Stimulated activated CD8-positive, alpha-beta memory T cell treated with anti-CD3 and anti-CD28 coated beads, Interleukin-4, amount 100 ng/mL, for 48 hours (primary cell): ENCODE data around the gene KCNG2.
"Not testable (repeated sequence)": the region's sequence is repeated elsewhere in the genome, so short reads cannot be mapped to it uniquely, and the experiment has no call there.

ENCODE experiments used
- DNase-seq: peaks from one replicate; pipeline ENCODE4 v3.0.0-alpha.2; 2020

KCNG2 gene, protein sequence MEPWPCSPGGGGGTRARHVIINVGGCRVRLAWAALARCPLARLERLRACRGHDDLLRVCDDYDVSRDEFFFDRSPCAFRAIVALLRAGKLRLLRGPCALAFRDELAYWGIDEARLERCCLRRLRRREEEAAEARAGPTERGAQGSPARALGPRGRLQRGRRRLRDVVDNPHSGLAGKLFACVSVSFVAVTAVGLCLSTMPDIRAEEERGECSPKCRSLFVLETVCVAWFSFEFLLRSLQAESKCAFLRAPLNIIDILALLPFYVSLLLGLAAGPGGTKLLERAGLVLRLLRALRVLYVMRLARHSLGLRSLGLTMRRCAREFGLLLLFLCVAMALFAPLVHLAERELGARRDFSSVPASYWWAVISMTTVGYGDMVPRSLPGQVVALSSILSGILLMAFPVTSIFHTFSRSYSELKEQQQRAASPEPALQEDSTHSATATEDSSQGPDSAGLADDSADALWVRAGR

DNA sequence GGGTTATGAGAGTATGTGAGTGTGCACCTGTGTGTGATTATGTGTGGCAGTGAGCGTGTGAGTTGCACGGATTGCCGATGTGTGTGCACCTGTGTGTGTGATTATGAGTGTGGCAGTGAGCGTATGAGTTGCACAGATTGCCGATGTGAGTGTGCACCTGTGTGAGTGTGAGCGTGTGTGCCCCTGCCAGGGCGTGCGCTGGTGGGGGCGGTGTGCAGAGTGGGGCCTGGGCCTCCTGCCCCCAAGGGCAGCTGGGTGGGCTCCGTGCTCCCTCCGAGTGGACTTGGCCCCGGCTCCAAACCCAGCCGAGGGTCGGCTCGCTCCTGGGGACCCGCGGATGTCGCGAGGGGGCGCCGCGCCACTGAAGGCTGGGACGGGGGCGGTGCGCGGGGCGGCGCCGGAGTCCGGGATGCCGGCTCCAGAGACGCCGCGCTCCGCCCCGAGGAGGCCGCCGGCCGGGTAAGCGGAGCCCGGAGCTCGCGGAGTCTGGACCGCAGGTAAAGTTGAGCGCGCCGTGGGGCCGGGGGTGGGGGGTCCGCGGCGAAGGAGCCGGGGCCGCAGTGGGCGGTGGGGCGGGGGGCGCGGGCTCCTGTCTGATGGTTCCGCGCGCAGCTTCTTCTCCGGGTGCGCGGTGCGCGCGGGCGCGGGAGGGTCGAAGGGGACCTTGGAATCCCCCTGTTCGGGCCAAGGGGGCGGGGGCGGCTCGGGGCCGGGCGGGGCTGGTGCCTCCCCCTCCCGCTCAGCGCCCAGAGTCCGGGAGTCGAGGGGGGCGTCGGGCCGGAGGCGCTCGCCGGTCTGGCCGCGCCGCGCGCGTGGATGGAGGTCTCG, at the start of gene KCNG2:
Gene KCNG2, plus strand, starts transcription at position 421 of the 828 bp plus-strand sequence. CDS start 65,730 bp downstream, outside the sequence.
- peak; percentile 61 for DNase-seq

DNA sequence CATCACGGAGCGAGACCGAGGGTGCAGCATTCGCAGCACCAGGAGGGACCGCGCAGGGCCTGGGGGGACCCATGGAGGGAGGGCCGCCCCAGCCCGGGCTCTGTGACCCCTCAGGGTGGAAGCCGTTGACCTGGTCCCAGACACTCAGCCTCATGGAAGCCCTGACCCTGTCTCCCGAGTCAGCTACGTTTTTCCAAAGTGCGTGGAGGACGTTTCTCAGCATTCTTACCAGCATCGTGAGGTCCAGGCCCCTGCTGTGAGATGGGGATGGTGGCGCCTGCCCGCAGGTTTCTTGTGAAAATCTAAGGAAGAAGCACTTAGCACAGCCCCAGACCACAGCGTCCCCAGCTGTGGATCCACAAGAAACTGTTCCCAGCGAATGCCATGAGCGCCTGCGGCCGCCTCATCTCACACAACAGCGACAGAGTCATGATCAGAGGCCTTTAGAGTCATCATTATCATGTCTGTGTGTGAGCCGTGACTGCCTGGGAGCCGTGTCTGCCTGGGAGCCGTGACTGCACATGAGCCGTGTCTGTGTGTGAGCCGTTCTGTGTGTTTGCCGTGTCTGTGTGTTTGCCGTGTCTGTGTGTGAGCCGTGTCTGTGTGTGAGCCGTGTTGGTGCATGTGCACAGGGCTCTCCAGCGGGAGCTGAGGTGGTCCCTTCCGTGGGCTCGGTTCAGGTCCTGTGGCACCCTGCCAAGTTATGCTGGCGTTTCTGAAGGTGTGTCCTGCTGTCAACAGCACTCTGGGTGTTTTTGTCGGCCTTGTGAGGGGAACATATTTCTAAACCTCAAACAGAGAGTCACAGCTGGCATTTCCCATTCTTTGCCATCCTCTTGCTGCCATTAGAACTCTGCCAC, 49.2 kb upstream of the KCNG2 start:
- peak; percentile 19 for DNase-seq

DNA sequence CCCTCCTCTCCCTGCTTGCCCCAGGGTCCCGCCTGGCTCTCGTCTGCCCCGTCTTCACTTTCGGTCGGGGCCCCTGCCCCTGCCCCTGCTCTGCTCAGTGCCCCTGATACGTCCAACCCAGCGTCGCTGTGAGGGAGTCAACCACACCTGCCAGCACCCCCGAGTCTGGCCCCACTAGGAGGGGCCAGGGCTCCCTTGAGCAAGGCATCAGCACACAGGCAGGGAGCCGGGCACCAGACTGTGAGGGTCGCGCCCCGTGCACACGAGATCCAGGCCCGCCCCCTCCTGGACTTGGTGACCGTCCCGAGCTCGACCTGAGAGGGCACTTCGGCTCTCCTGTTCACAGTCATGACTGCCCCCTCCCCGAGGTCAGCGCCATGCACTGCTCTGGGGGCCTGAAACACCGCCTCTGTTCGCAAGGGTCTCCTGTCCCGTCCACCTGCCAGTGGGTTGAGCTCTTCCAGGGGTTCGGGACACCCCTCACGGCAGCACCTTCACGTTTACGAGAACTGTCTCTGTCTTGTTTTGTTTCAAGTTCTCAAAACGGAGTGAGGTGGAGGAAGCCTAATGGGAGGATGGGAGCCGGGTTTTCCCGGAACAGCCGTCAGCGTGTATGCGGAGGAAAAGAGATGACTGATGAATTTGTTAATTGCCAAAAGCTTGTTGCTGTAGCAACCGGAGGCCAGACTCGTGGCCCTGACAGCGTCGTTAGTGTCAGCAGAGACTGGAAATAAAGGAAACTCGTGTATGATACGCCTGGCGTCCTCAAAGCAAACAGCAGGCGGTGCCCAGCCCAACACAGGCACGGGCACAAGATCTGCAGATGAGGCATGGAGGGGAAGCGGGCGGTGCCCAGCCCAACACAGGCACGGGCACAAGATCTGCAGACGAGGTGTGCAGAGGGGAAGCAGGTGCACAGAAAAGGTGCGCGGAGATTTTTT, 48.2 kb upstream of the KCNG2 start:
- no peak for DNase-seq

GRCh38 chr18:79750980-79751571, 46.7 kb upstream of the KCNG2 start:
- no peak for DNase-seq

DNA sequence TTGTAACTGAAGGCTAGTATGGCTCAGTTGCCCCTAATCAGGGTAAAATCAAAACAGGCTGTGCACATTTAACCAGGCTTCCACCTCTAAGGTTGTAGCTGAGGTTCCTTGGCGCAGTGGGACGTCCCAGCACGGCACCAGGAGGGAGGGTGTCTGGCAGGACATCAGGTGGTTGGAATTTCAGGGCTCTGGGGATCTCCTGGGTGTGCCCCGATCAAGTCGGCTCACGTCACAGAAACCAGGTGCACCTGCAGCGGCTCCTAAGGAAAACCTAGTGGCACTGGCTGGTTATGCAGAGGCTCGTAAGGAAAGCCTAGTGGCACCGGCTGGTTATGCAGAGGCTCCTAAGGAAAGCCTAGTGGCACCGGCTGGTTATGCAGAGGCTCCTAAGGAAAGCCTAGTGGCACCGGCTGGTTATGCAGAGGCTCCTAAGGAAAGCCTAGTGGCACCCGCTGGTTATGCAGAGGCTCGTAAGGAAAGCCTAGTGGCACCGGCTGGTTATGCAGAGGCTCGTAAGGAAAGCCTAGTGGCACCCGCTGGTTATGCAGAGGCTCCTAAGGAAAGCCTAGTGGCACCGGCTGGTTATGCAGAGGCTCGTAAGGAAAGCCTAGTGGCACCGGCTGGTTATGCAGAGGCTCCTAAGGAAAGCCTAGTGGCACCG, 45.7 kb upstream of the KCNG2 start:
- DNase-seq, result not testable (repeated sequence)

DNA sequence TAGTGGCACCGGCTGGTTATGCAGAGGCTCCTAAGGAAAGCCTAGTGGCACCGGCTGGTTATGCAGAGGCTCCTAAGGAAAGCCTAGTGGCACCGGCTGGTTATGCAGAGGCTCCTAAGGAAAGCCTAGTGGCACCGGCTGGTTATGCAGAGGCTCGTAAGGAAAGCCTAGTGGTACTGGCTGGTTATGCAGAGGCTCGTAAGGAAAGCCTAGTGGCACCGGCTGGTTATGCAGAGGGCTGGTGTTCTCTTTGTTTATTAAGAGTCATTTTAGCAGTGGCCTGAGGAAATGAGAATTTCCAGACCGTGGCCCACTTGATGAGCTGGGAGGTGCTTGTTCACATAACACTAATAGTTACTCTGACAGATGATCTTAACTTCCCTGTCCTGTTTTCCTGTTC, 44.8 kb upstream of the KCNG2 start:
- not testable (repeated sequence) for DNase-seq

- no peak for DNase-seq
Measured at GRCh38 chr18:79753391-79753851, 44.3 kb upstream of the KCNG2 start.

- DNase-seq, result no peak
Measured at GRCh38 chr18:79754022-79754761, 43.5 kb upstream of the KCNG2 start.

- no peak for DNase-seq
Measured at GRCh38 chr18:79754831-79755351, 42.8 kb upstream of the KCNG2 start.

DNA sequence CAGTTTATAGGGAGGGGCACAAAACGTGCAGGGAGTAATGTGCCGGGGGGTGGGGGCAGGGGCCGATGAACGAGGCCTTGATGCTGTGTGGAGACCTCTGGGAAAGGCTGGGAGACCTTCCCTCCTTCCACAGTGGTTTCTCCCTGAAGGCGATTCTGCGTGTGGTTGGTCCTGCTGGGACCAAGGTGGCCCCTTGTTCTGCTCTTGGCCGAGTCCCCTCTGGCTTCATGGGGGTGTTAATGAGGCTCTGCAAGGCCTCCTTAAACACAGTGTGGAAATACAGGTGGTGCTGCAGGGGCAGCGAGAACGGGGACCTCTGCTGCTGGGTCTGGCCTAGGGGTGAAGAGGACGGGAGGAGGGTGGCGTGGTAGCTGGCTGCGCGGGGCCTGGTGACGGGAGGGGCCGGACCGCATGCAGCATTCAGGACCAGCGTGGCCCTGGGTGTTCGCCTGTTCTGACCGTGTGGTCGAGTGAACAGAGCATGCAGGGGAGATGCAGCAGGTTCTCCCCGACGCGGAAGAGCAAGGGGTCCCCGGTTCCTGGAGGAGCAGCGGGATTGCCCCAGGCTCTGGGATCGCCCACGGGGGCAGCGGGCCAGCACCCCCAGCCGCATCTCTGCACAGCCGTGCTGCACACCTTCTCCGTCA, 42.1 kb upstream of the KCNG2 start:
- DNase-seq, result no peak

DNA sequence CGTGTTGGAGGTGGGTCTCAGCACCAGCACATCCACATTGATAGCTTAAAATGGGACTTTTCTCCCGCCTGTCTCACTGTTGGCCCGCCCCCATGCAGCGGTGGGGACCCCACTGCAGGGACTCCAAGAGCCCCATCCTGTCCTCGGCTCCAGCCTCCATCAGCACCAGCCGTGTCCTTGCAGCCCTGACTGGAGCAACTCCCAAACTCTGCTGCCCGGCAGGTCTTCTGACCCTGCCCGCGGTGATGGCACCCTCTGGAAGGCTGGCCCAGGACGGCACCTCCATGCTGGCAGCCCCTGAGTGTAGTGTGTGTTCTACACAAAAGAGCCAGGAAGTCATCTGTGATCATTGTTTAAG, 41.6 kb upstream of the KCNG2 start:
- DNase-seq, result no peak

GRCh38 chr18:79756826-79757225, 40.9 kb upstream of the KCNG2 start:
- no peak for DNase-seq

GRCh38 chr18:79760348-79760747, 37.4 kb upstream of the KCNG2 start:
- no peak for DNase-seq

DNA sequence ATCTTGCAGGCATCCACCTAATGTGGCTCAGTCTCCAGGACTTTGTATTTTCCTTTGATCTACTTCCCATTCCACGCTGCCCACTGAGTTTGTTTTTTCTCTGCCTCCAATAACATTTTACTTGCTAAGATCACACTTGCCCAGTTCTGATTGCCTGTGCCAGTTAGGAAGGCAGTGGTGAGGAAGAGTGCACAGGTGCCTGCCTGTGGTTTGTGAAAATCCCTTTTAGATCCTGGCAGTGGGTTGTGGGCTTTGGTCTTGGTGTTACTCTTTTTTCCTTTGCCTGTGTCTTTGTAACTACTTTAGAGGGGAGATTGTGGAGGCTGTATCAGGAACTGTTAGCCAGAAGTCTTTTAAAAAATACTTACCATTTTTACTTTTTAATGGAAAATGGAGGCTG, 36.9 kb upstream of the KCNG2 start:
- no peak for DNase-seq

DNA sequence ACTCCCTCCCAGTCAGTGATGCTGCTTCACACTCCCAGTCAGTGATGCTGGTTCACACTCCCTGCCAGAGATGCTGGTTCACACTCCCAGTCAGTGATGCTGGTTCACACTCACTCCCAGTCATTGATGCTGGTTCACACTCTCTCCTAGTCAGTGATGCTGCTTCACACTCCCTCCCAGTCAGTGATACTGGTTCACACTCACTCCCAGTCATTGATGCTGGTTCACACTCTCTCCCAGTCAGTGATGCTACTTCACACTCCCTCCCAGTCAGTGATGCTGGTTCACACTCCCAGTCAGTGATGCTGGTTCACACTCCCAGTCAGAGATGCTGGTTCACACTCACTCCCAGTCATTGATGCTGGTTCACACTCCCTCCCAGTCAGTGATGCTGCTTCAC, 34.3 kb upstream of the KCNG2 start:
- no peak for DNase-seq

DNA sequence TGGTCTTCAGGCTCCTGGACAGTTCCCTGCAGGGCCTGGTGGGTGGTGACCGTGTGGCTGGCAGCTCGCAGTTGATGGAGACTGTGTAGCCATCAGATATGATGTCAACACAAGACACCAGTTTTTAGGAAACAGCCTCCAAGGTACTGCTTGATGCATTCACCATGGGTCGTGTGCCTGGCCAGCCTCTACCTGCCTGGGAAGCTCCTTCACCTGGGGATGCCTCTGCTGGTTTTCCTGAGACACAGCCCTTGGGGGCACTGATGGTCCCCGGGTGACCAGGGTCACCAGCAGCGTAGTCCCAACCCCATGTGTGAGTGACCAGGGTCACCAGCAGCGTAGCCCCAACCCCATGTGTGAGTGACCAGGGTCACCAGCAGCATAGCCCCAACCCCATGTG, 33.6 kb upstream of the KCNG2 start:
- no peak for DNase-seq

DNA sequence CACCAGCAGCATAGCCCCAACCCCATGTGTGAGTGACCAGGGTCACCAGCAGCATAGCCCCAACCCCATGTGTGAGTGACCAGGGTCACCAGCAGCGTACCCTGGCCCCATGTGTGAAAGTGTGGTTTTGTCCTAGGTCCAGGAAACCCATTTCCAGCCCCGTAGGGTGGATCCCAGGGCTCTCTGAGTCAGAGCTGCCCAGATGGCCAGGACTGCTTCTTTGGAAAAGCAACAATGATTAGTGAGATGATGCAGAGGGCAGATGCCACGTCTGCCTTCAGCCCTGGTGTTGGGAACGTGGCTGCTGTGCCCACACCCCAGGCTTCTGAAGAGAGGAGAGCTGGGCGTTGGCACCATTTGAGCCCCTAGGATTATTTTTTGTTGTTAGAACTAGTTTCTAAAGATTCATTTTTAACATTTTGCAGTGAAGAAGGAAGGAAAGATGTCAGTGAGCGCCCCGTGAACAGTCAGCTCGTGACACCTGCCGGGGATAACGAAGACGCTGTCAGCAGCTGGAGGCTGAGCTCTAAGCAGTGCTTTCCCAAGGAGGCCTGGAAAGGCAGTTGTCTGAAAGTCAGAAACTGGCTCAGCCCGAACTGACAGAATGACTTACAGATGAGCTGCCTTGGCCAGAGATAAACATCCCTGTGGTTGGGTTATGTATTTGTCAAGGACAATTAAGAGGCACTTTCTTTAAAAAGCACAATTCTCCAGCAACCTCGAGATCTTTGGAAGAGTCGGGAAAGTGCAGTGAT, 32.1 kb upstream of the KCNG2 start:
- no peak for DNase-seq

GRCh38 chr18:79766308-79766707, 31.4 kb upstream of the KCNG2 start:
- no peak for DNase-seq
